Measurements from ENCODE around the gene SEC16A.
A peak's percentile ranks its signal among the peaks of the same experiment; 100 is the strongest.

The SEC16A gene

DNA sequence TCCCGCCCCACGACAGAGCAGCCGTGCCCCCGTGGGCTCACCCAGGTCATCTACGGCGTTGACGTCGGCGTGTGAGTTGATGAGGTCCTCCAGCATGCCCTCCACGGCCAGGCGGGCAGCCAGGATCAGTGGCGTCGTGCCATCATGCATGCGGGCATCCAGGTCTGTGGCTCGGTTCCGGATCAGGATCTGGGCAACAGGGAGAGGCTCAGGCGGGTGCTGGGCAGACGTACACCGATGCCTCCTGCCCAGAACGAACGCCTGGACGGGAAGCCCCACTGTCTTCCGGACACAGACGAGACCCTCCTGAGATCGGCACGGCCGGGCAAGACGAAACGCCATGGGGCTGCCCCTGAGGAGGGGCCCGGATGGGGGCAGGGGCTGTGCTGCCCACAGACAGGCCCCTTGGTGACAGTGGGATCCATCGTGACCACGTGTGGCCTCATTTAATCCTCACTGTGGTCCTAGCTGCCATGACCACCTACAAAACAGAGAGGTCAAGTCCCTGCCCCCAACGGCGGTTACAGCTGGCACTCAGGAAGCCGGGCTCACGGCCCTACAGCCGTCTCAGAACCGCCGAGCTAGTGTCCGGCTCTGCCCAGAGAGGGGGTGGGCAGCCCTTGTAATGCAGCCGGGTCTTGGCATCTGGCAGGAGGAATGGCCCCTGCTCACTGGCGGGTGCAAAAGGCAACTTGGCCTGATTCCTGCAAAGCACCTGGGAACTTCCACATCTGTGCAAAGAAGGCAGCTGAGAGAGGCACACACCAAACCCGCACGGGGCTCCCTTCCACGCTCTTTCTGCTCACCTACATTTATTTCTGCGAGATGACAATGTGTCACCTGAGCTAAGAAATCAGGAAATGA, 16.5 kb upstream of the SEC16A start:
- H3K4me1 ChIP-seq (ENCODE audit: control insufficient read depth, insufficient read depth, low read length): peaks cover 9% of the 10 kb centered on the region
- H3K9ac ChIP-seq (ENCODE audit: low read length in 2 of 2): no peak overlapping the region
- H3K36me3 ChIP-seq (ENCODE audit: control insufficient read depth in 2 of 2, insufficient read depth in 2 of 2, low read length in 2 of 2): peaks cover 51 to 55% of the 10 kb centered on the region in 2 donors
- H3K4me3 ChIP-seq (ENCODE audit: low read length in 2 of 2): no peak overlapping the region
- no peak overlapping the region for H3K27ac ChIP-seq (ENCODE audit: low read length)
- no peaks in the 10 kb centered on the region for H3K27me3 ChIP-seq (ENCODE audit: control insufficient read depth in 1 of 2, insufficient read depth in 2 of 2, low read length in 2 of 2)
- no peaks in the 10 kb centered on the region for H3K9me3 ChIP-seq (ENCODE audit: control insufficient read depth in 2 of 2, low read length in 2 of 2)

DNA sequence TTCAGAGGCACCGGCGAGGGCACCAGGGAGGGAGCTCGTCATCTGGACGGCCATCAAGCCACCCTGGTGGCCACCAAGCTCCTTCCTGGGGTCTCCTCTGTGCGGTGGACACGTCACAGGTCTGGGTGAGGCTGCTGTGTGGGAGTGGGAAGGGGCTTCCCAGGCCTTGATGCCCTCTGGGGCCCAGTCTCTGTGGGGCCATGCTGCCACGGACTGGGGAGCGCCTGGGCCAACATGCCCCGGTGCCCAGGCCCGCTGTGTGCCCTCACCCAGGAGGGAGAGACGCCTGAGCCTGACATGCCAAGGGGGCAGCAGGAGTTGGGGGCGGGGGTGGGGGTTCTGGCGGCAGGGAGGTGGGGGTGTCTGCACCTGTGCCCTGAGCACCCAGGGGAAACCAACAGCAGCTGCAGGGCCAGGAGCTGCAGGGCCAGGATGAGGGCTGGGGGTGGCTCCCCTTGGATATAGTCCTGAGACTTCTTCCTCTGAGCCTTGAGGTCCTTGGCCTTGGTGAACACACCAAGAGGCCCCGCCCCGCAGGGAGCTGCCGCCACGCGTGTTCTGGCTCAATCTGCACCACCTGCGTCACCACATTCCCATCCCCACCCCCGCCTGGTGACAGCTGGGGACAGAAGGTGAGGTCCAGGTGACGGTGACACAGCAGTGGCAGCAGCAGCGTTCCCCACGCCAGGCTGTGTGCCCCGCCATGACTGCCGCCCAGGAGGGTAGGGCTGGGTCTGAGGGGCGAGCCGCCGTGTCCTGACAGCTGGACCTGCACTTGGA, 15.3 kb upstream of the SEC16A start:
- Histone ChIP-seq H3K9me3 (ENCODE audit: control insufficient read depth in 2 of 2, low read length in 2 of 2) (no peaks in the 10 kb centered on the region), H3K4me1 (ENCODE audit: control insufficient read depth, insufficient read depth, low read length) (peaks cover 20% of the 10 kb centered on the region), H3K4me3 (ENCODE audit: low read length in 2 of 2) (no peak overlapping the region), H3K27ac (ENCODE audit: low read length) (no peak overlapping the region), H3K27me3 (ENCODE audit: control insufficient read depth in 1 of 2, insufficient read depth in 2 of 2, low read length in 2 of 2) (no peaks in the 10 kb centered on the region), H3K36me3 (ENCODE audit: control insufficient read depth in 2 of 2, insufficient read depth in 2 of 2, low read length in 2 of 2) (peaks cover 40 to 47% of the 10 kb centered on the region in 2 donors), H3K9ac (ENCODE audit: low read length in 2 of 2) (no peak overlapping the region)

DNA sequence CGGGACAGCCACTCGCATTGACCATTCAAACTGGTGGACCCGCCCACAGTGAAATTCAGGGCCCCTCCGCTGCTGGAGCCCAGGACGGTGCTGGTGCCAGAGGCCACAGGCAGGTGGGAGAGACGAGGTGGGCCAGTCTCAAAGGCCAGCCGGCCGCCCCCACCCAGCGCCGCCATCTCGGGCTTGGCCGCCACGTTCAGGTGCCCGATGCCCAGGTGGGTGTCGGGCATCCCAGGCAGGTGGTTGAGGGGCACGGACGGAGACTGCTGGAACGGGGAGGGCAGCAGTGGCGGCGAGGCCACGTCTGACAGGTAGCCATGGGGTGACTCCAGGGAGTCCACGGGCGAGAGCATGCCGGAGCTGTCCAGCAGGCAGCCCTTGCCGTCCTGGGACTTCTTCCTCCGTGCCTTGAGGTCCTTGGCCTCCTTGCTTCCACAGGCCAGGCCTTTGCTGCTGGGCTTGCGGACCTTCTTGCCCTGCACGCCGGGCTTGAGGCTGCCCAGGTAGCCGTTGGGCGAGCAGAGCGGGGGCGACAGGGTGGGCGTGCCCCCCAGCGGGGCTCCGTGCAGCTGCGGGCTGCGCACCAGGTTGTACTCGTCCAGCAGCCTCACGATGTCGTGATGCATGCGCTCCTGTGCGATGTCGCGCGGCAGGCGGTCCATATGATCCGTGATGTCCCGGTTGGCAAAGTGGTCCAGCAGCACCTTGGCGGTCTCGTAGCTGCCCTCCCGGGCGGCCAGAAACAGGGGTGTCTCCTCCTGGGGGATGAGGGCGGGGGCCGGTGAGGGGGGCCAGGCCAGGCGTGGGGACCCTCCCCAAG, 14.2 kb upstream of the SEC16A start:
- Histone ChIP-seq H3K9me3 (ENCODE audit: control insufficient read depth in 2 of 2, low read length in 2 of 2) (no peaks in the 10 kb centered on the region), H3K9ac (ENCODE audit: low read length in 2 of 2) (no peak overlapping the region), H3K27me3 (ENCODE audit: control insufficient read depth in 1 of 2, insufficient read depth in 2 of 2, low read length in 2 of 2) (no peaks in the 10 kb centered on the region), H3K4me3 (ENCODE audit: low read length in 2 of 2) (no peak overlapping the region), H3K4me1 (ENCODE audit: control insufficient read depth, insufficient read depth, low read length) (peaks cover 21% of the 10 kb centered on the region), H3K36me3 (ENCODE audit: control insufficient read depth in 2 of 2, insufficient read depth in 2 of 2, low read length in 2 of 2) (peaks cover 38 to 41% of the 10 kb centered on the region in 2 donors), H3K27ac (ENCODE audit: low read length) (no peak overlapping the region)

DNA sequence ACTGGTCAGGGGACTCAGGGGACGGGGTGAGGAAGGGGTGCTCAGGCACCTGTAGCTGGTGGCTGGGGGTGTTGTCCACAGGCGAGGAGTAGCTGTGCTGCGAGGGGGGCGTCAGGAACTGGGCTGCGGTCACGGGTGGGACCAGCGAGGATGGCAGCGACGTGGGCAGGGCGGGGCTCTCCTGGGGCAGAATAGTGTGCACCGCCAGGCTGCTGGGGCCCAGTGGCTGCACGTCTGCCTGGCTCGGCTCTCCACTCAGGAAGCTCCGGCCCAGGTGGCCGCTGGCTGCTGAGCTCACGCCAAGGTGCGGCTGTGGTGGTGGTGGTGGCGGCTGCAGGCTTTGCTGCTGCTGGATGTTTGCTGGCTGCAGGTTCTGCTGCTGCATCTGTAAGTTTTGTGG, 13.3 kb upstream of the SEC16A start:
- H3K36me3 ChIP-seq (ENCODE audit: control insufficient read depth in 2 of 2, insufficient read depth in 2 of 2, low read length in 2 of 2): peaks cover 38 to 39% of the 10 kb centered on the region in 2 donors
- H3K27me3 ChIP-seq (ENCODE audit: control insufficient read depth in 1 of 2, insufficient read depth in 2 of 2, low read length in 2 of 2): no peaks in the 10 kb centered on the region
- no peak overlapping the region for H3K9ac ChIP-seq (ENCODE audit: low read length in 2 of 2)
- no peaks in the 10 kb centered on the region for H3K9me3 ChIP-seq (ENCODE audit: control insufficient read depth in 2 of 2, low read length in 2 of 2)
- H3K4me1 ChIP-seq (ENCODE audit: control insufficient read depth, insufficient read depth, low read length): peaks cover 21% of the 10 kb centered on the region
- no peak overlapping the region for H3K4me3 ChIP-seq (ENCODE audit: low read length in 2 of 2)
- H3K27ac ChIP-seq (ENCODE audit: low read length): no peak overlapping the region

DNA sequence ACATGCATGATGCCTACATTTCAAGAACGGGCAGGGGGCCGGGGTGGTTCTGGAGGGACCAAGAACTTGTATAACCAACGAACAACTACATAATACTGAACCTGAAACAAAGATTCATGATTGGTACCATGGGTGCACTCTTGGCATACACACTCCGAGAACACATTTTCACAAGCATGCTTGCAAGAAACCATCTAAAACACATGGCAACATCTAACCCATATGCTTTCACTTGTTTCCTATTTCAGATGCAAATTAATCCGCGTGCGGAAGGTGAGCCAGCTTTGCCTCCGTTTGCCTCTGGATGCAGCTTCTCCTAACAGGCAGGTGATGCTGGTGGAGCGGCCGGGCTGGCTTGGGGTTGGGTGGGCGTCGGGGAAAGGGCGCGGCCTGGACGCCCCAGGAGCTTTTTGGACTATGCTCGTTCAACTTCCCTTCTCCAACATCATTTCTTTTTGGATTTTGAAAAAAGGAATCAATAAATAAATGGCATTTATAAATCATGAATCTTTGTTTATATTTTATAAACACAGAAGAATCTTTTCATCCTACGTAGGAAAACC, 12.5 kb upstream of the SEC16A start:
- H3K27me3 ChIP-seq (ENCODE audit: control insufficient read depth in 1 of 2, insufficient read depth in 2 of 2, low read length in 2 of 2): no peaks in the 10 kb centered on the region
- H3K4me3 ChIP-seq (ENCODE audit: low read length in 2 of 2): no peak overlapping the region
- H3K4me1 ChIP-seq (ENCODE audit: control insufficient read depth, insufficient read depth, low read length): peaks cover 21% of the 10 kb centered on the region
- H3K36me3 ChIP-seq (ENCODE audit: control insufficient read depth in 2 of 2, insufficient read depth in 2 of 2, low read length in 2 of 2): peaks cover 32 to 36% of the 10 kb centered on the region in 2 donors
- no peak overlapping the region for H3K9ac ChIP-seq (ENCODE audit: low read length in 2 of 2)
- H3K9me3 ChIP-seq (ENCODE audit: control insufficient read depth in 2 of 2, low read length in 2 of 2): no peaks in the 10 kb centered on the region
- H3K27ac ChIP-seq (ENCODE audit: low read length): no peak overlapping the region

DNA sequence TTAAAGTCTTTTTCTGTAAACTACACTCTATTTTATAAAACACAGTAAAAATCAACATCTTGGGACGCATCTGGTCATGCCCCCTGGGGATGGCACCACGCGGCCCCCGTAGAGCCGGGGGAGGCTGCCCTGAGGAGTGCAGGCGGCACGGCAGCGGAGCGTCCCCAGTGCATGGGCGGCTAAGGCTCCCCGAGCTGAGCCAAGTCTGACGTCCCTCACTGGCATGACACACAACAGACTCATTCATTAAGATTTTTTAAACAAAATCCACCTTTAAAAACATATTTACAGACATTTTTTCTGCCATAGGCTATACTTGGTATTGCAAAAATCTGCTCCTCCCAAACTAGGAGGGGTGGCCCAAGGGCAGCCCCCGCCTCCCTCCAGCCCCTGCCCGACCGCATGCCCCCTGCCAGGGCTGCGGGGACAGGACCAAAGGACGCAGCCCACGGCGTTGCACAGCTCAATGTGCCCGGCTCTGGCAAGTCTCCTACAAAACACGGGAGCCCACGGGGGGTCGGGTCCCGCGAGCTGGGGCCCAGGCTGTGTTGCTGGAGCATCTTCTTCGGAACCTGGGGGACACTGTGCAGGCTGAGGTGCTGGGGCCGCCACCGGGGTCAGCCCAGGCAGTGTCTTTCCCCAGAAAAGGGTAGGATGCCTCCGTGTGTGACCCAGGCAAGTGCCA, 11.8 kb upstream of the SEC16A start:
- Histone ChIP-seq H3K36me3 (ENCODE audit: control insufficient read depth in 2 of 2, insufficient read depth in 2 of 2, low read length in 2 of 2) (peaks cover 27 to 29% of the 10 kb centered on the region in 2 donors), H3K27me3 (ENCODE audit: control insufficient read depth in 1 of 2, insufficient read depth in 2 of 2, low read length in 2 of 2) (no peaks in the 10 kb centered on the region), H3K9ac (ENCODE audit: low read length in 2 of 2) (no peak overlapping the region), H3K4me3 (ENCODE audit: low read length in 2 of 2) (no peak overlapping the region), H3K4me1 (ENCODE audit: control insufficient read depth, insufficient read depth, low read length) (peaks cover 21% of the 10 kb centered on the region), H3K27ac (ENCODE audit: low read length) (no peak overlapping the region), H3K9me3 (ENCODE audit: control insufficient read depth in 2 of 2, low read length in 2 of 2) (no peaks in the 10 kb centered on the region)

DNA sequence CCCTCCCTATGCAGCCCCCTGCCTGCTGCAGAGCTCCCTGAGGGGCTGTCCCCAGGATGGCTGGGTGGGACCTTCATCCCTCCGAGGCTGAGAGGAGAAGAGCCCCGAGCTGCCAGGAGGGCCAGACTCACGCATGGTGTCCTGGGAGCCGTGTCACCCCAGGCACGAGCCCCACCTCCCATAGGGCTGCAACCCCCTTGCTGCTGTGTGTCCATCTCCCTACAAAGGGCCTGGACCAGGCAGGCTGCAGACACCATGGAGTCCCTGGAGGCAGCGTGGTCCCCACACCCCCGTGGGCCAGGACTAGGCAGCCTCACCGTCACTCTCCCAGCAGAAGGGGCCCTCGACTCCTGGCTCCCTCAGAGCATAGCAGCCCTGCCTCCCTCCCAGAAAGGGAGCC, 11.2 kb upstream of the SEC16A start:
- Histone ChIP-seq H3K27ac (ENCODE audit: low read length) (peak overlapping the region; percentile 31), H3K9ac (ENCODE audit: low read length in 2 of 2) (no peak overlapping the region), H3K27me3 (ENCODE audit: control insufficient read depth in 1 of 2, insufficient read depth in 2 of 2, low read length in 2 of 2) (no peaks in the 10 kb centered on the region)

DNA sequence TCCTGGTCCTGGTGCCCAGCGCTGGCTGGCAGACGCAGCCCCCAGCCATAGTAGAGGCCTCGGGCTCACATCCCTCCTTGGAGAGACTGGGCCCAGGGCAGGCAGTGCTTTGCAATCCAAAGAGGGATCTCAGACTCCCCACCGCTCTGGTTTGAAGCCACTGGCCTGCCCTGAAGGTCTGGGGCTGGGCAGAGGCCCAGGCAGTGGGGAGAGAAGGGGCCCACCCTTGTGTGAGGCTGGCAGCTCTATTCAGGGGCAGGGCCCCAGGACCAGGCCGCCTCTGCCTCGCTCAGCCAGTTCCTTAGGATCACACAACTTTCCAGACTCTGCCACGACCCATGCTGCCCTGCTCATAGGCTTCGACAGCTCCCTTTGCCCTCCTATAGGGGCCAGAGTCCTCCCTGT, 10.7 kb upstream of the SEC16A start:
- Histone ChIP-seq H3K27ac (ENCODE audit: low read length) (peak overlapping the region; percentile 31), H3K36me3 (ENCODE audit: control insufficient read depth in 2 of 2, insufficient read depth in 2 of 2, low read length in 2 of 2) (peaks cover 18 to 20% of the 10 kb centered on the region in 2 donors), H3K27me3 (ENCODE audit: control insufficient read depth in 1 of 2, insufficient read depth in 2 of 2, low read length in 2 of 2) (no peaks in the 10 kb centered on the region), H3K9me3 (ENCODE audit: control insufficient read depth in 2 of 2, low read length in 2 of 2) (no peaks in the 10 kb centered on the region), H3K4me1 (ENCODE audit: control insufficient read depth, insufficient read depth, low read length) (peaks cover 21% of the 10 kb centered on the region), H3K9ac (ENCODE audit: low read length in 2 of 2) (no peak overlapping the region), H3K4me3 (ENCODE audit: low read length in 2 of 2) (no peak overlapping the region)

More for the DNA sequence above, 11.2 kb upstream of the SEC16A start:
- H3K9me3 ChIP-seq (ENCODE audit: control insufficient read depth in 2 of 2, low read length in 2 of 2): no peaks in the 10 kb centered on the region
- H3K4me3 ChIP-seq (ENCODE audit: low read length in 2 of 2): no peak overlapping the region
- H3K36me3 ChIP-seq (ENCODE audit: control insufficient read depth in 2 of 2, insufficient read depth in 2 of 2, low read length in 2 of 2): peaks cover 22 to 24% of the 10 kb centered on the region in 2 donors
- H3K4me1 ChIP-seq (ENCODE audit: control insufficient read depth, insufficient read depth, low read length): peaks cover 21% of the 10 kb centered on the region

DNA sequence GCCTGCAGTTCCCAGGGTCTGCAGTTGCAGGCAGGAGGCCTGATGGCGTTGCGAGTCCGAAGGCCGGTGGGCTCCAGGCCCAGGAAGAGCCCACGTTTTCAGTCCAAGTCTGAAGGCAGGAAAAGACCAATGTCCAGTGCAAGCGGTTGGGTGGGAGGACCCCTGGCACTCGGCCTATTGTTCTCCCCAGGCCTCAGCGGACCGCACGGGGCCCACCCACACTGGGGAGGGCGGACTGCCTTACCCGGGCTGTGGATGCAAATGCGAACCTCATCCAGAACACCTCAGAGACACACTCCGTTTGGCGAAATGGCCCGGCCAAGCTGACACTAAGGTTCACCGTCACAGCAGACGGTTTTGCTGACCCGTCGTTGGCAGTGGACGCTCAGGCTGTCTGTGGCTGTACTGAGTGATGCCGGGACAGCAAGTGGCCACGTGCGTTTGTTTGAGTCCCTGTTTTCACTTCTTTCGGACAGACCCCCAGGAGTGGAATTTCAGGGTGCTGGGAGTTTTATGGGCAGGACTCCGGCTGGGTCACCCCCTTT, 10.2 kb upstream of the SEC16A start:
- peaks cover 21% of the 10 kb centered on the region for H3K4me1 ChIP-seq (ENCODE audit: control insufficient read depth, insufficient read depth, low read length)
- no peak overlapping the region for H3K9ac ChIP-seq (ENCODE audit: low read length in 2 of 2)
- H3K27me3 ChIP-seq (ENCODE audit: control insufficient read depth in 1 of 2, insufficient read depth in 2 of 2, low read length in 2 of 2): no peaks in the 10 kb centered on the region
- no peak overlapping the region for H3K4me3 ChIP-seq (ENCODE audit: low read length in 2 of 2)
- H3K36me3 ChIP-seq (ENCODE audit: control insufficient read depth in 2 of 2, insufficient read depth in 2 of 2, low read length in 2 of 2): peaks cover 15 to 16% of the 10 kb centered on the region in 2 donors
- H3K9me3 ChIP-seq (ENCODE audit: control insufficient read depth in 2 of 2, low read length in 2 of 2): no peaks in the 10 kb centered on the region
- H3K27ac ChIP-seq (ENCODE audit: low read length): no peak overlapping the region

All from stomach smooth muscle (tissue), 2 donors.